ENCODE measurements around the gene HUWE1. TPM values are rescaled to one million over a fixed set of nuclear protein-coding genes. Genes with fewer than 3 reads are reported as not detected.

HUWE1 gene, protein sequence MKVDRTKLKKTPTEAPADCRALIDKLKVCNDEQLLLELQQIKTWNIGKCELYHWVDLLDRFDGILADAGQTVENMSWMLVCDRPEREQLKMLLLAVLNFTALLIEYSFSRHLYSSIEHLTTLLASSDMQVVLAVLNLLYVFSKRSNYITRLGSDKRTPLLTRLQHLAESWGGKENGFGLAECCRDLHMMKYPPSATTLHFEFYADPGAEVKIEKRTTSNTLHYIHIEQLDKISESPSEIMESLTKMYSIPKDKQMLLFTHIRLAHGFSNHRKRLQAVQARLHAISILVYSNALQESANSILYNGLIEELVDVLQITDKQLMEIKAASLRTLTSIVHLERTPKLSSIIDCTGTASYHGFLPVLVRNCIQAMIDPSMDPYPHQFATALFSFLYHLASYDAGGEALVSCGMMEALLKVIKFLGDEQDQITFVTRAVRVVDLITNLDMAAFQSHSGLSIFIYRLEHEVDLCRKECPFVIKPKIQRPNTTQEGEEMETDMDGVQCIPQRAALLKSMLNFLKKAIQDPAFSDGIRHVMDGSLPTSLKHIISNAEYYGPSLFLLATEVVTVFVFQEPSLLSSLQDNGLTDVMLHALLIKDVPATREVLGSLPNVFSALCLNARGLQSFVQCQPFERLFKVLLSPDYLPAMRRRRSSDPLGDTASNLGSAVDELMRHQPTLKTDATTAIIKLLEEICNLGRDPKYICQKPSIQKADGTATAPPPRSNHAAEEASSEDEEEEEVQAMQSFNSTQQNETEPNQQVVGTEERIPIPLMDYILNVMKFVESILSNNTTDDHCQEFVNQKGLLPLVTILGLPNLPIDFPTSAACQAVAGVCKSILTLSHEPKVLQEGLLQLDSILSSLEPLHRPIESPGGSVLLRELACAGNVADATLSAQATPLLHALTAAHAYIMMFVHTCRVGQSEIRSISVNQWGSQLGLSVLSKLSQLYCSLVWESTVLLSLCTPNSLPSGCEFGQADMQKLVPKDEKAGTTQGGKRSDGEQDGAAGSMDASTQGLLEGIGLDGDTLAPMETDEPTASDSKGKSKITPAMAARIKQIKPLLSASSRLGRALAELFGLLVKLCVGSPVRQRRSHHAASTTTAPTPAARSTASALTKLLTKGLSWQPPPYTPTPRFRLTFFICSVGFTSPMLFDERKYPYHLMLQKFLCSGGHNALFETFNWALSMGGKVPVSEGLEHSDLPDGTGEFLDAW (N-terminal part only)
- total RNA-seq (2011; cell fraction: chromatin; rRNA removed; ENCODE audit: low replicate concordance): 349 and 493 TPM in 2 replicates
- total RNA-seq (2011; cell fraction: nucleolus; rRNA removed): 186 and 207 TPM in 2 replicates
- 242 and 280 TPM in 2 replicates for total RNA-seq (2011; cell fraction: nucleoplasm; rRNA removed)
- 65.1 and 72.3 TPM in 2 replicates for total RNA-seq (2014; rRNA removed)
- total RNA-seq (2014; rRNA removed; fragmentation: Illumina TruSeq; extraction: Trizol): 68.0 and 74.6 TPM in 2 replicates
- total RNA-seq (2015; rRNA removed; fragmentation: Illumina TruSeq; extraction: Trizol): 60.8 and 66.7 TPM in 2 replicates
- 198 and 204 TPM in 2 replicates for total RNA-seq (2021)
- 73.9 and 86.3 TPM in 2 replicates for polyA plus RNA-seq (2011; rRNA removed)
- polyA plus RNA-seq (2011; cell fraction: cytosol; rRNA removed): 62.6 and 71.5 TPM in 2 replicates
- polyA plus RNA-seq (2011; cell fraction: nucleus; rRNA removed): 185 and 198 TPM in 2 replicates
- 70.1 and 84.1 TPM in 2 replicates for polyA plus RNA-seq (2012)
- 93.4 and 104 TPM in 2 replicates for polyA plus RNA-seq (2014; fragmentation: Illumina TruSeq; extraction: Trizol)
- polyA plus RNA-seq (2014; fragmentation: Nextera tagmentation; extraction: Ambion mirVana): 10 to 100 TPM; 23.9 to 24.8 TPM
- 59.1 and 61.8 TPM in 2 replicates for polyA plus RNA-seq (2014; rRNA removed)
- polyA minus RNA-seq (2011; rRNA and poly(A)+ RNA removed): 332 and 410 TPM in 2 replicates
- polyA minus RNA-seq (2011; cell fraction: cytosol; rRNA and poly(A)+ RNA removed): 177 and 245 TPM in 2 replicates
- polyA minus RNA-seq (2011; cell fraction: nucleus; rRNA and poly(A)+ RNA removed): 94.5 and 141 TPM in 2 replicates
- Bru-seq, nascent RNA: percentile 89 among the genes with signal in this experiment
- BruChase-seq, experiment 1, labeled RNA remaining after a 2-hour chase: percentile 91 among the genes with signal in this experiment
- BruChase-seq, experiment 2, labeled RNA remaining after a 6-hour chase: percentile 91 among the genes with signal in this experiment
- long read RNA-seq, experiment 1, partial matches to known transcripts: 119 of 127 reads
- long read RNA-seq, experiment 1, other reads (novel, unspliced or antisense): 8 of 127 reads
- long read RNA-seq, experiment 2, full-length matches to known transcripts: 1 of 95 reads
- long read RNA-seq, experiment 2, partial matches to known transcripts: 56 of 95 reads
- long read RNA-seq, experiment 2, other reads (novel, unspliced or antisense): 38 of 95 reads
- long read RNA-seq, experiment 3, partial matches to known transcripts: 11 of 12 reads
- long read RNA-seq, experiment 3, other reads (novel, unspliced or antisense): 1 of 12 reads

GRCh38 chrX:53686151-53686885 is at the start of gene HUWE1:
Gene HUWE1, minus strand, starts transcription at chrX:53686719. Its CDS starts 32,612 bp downstream, at chrX:53654107.
- in situ Hi-C loops (cut with MboI): no loop called here
- peak; percentile 62 for FAIRE-seq
- peak; percentile 61 to 62 for TF ChIP-seq NRF1 (conservative IDR thresholded peaks at IDR 0.05 in 1 of 2, IDR thresholded peaks at IDR 0.05 in 1 of 2)
- no peak for TF ChIP-seq ZNF764 (CRISPR knock-in tag; IDR thresholded peaks at IDR 0.05; ENCODE audit: low read depth)
- TF ChIP-seq, protein P1, sequence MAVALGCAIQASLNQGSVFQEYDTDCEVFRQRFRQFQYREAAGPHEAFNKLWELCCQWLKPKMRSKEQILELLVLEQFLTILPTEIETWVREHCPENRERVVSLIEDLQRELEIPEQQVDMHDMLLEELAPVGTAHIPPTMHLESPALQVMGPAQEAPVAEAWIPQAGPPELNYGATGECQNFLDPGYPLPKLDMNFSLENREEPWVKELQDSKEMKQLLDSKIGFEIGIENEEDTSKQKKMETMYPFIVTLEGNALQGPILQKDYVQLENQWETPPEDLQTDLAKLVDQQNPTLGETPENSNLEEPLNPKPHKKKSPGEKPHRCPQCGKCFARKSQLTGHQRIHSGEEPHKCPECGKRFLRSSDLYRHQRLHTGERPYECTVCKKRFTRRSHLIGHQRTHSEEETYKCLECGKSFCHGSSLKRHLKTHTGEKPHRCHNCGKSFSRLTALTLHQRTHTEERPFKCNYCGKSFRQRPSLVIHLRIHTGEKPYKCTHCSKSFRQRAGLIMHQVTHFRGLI (CRISPR knock-in tag; IDR thresholded peaks at IDR 0.05): no peak
- TF ChIP-seq ZNF224 (CRISPR knock-in tag; IDR thresholded peaks at IDR 0.05): no peak
- 0 out of 2 replicates have a peak, but pooled peaks have one; percentile 21 for TF ChIP-seq GABPB1 (CRISPR knock-in tag; IDR thresholded peaks at IDR 0.05)
- peak; percentile 44; the same call in 1 of the 2 replicates for TF ChIP-seq ATF7 (IDR thresholded peaks at IDR 0.05)
- TF ChIP-seq ILF3 (IDR thresholded peaks at IDR 0.05; ENCODE audit: borderline replicate concordance): no peak
- TF ChIP-seq DLX4 (CRISPR knock-in tag; IDR thresholded peaks at IDR 0.05): no peak
- no peak for TF ChIP-seq NEUROD1 (IDR thresholded peaks at IDR 0.05; ENCODE audit: borderline replicate concordance, low read depth, low read length, partially characterized antibody)
- TF ChIP-seq PRMT5 (CRISPR knock-in tag; IDR thresholded peaks at IDR 0.05): no peak

More at GRCh38 chrX:53686151-53686885, at the start of gene HUWE1:
- Histone ChIP-seq H3K9me1 (ENCODE audit: control insufficient read depth, insufficient read depth, low read length) (no peaks in the 10 kb centered on the region), H3K4me1 (replicated peaks in 1 of 2; ENCODE audit: control insufficient read depth in 2 of 2, insufficient read depth in 2 of 2, low read length in 2 of 2) (peaks cover 13 to 15% of the 10 kb centered on the region in 2 experiments; a peak in 4 of 5 replicates), H3K9ac (ENCODE audit: insufficient read depth in 1 of 2, low read depth in 2 of 2, low read length in 2 of 2) (peak within 1 kb of the TSS; percentile 84 to 95), H3K27ac (ENCODE audit: extremely low read depth, low read depth, low read length) (peak within 1 kb of the TSS; percentile 92), H3K4me3 (peak within 1 kb of the TSS; percentile 83), H4K20me1 (replicated peaks; ENCODE audit: control insufficient read depth, insufficient read depth, low read length) (peaks cover 11% of the 10 kb centered on the region), H3K36me3 (ENCODE audit: control insufficient read depth, insufficient read depth, low read length) (peaks cover 11% of the 10 kb centered on the region), H3K79me2 (ENCODE audit: control insufficient read depth, insufficient read depth, low read length) (peaks cover 43% of the 10 kb centered on the region), H2AFZ (ENCODE audit: low read depth, low read length) (peak within 1 kb of the TSS; percentile 87), H3K27me3 (ENCODE audit: control insufficient read depth in 2 of 2, insufficient read depth in 2 of 2, low read length in 2 of 2) (no peaks in the 10 kb centered on the region), H3K9me3 (replicated peaks; ENCODE audit: control insufficient read depth, insufficient read depth, low read depth, low read length) (no peaks in the 10 kb centered on the region), H3K4me2 (ENCODE audit: insufficient read depth, low read length) (peak within 1 kb of the TSS; percentile 84)
- no TSS peak for BruUV-seq (replicated peaks)
- ATAC-seq (peak; percentile 74), DNase-seq (ENCODE audit: extremely low read depth in 1 of 4, low spot score in 3 of 4) (peak; percentile 72 to 86 (median 74))
- WGBS (ENCODE audit: insufficient coverage, low coverage, missing lambda C conversion rate): 1% methylated on average over 34 of the region's 61 CpGs
- intact Hi-C loops (cut with micrococcal nuclease): loop anchor here (10.0 kb wide), 1 partner anchor 358 kb away; the partner anchor contains the start of gene PHF8
- POLR2A ChIA-PET: interaction anchor here (0.6 kb wide), 2 partner anchors 17 to 357 kb away, joined by 3 read pairs; no protein-coding TSS in a partner anchor
- CTCF ChIA-PET (ENCODE audit: low intra/inter-chr PET ratio): no interaction called here

Data from K562 (cell line).